ENCODE measurements around the gene APLP1.
"Not testable (repeated sequence)": the region's sequence is repeated elsewhere in the genome, so short reads cannot be mapped to it uniquely, and the experiment has no call there.

The APLP1 gene

GRCh38 chr19:35889370-35890112 lies 21.2 kb downstream of the APLP1 start:
- H3K27me3 ChIP-seq (replicated peaks; ENCODE audit: insufficient read depth, low read length): no peaks in the 10 kb centered on the region
- H3K9ac ChIP-seq (ENCODE audit: low read length): no peak overlapping the region
- TF ChIP-seq EZH2phosphoT487 (IDR thresholded peaks at IDR 0.05; ENCODE audit: low read length): no peak
- TF ChIP-seq EZH2 (optimal IDR thresholded peaks at IDR 0.05; ENCODE audit: low read depth, low read length): no peak
- TF ChIP-seq, protein P1, sequence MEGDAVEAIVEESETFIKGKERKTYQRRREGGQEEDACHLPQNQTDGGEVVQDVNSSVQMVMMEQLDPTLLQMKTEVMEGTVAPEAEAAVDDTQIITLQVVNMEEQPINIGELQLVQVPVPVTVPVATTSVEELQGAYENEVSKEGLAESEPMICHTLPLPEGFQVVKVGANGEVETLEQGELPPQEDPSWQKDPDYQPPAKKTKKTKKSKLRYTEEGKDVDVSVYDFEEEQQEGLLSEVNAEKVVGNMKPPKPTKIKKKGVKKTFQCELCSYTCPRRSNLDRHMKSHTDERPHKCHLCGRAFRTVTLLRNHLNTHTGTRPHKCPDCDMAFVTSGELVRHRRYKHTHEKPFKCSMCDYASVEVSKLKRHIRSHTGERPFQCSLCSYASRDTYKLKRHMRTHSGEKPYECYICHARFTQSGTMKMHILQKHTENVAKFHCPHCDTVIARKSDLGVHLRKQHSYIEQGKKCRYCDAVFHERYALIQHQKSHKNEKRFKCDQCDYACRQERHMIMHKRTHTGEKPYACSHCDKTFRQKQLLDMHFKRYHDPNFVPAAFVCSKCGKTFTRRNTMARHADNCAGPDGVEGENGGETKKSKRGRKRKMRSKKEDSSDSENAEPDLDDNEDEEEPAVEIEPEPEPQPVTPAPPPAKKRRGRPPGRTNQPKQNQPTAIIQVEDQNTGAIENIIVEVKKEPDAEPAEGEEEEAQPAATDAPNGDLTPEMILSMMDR (IDR thresholded peaks at IDR 0.05; ENCODE audit: low read length): no peak
- no peak overlapping the region for H3K27ac ChIP-seq (ENCODE audit: low read length)
- no peaks in the 10 kb centered on the region for H3K9me2 ChIP-seq (replicated peaks; ENCODE audit: insufficient read depth, low read length)
- no peak for DNase-seq
- no peaks in the 10 kb centered on the region for H3K79me2 ChIP-seq (ENCODE audit: low read length)
- no peaks in the 10 kb centered on the region for H3F3A ChIP-seq (ENCODE audit: insufficient read depth, low read length)
- H3K4me1 ChIP-seq (ENCODE audit: low read length): no peaks in the 10 kb centered on the region
- no peak overlapping the region for H2AFZ ChIP-seq (ENCODE audit: low read length)
- no peak overlapping the region for H3K4me2 ChIP-seq (ENCODE audit: low read depth, low read length)
- H3K36me3 ChIP-seq (replicated peaks; ENCODE audit: insufficient read depth, low read length): no peaks in the 10 kb centered on the region
- no peaks in the 10 kb centered on the region for H3K9me3 ChIP-seq (replicated peaks; ENCODE audit: insufficient read depth, low read length)
- H4K20me1 ChIP-seq (ENCODE audit: insufficient read depth, low read length): no peaks in the 10 kb centered on the region
- H3K4me3 ChIP-seq (ENCODE audit: low read length): no peak overlapping the region

DNA sequence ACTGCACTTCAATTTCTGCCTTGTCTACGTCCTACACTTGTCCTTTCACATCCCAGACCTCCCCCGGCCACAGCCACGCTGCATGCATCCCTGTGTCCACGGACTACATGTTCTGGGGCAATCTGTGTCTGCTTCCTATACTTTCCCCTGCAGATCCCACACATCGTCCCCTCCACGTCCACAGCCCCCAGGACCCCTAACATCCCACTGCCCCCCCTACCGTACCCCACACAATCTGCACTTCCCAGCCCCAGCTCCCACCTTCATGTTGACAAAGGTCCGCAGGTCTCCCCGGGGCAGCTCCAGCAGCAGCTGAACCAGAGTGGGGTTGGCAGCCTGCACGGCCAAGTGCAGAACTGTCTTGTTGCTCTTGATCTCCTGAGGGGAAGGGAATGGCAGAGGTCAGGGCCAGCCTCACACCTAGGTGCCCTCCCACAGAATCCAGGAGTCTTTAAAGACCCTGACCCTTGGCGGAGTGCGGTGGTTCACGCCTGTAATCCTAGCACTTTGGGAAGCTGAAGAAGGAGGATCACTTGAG lies 21.8 kb downstream of the APLP1 start:
- DNase-seq: no peak
- H3F3A ChIP-seq (ENCODE audit: insufficient read depth, low read length): no peaks in the 10 kb centered on the region

DNA sequence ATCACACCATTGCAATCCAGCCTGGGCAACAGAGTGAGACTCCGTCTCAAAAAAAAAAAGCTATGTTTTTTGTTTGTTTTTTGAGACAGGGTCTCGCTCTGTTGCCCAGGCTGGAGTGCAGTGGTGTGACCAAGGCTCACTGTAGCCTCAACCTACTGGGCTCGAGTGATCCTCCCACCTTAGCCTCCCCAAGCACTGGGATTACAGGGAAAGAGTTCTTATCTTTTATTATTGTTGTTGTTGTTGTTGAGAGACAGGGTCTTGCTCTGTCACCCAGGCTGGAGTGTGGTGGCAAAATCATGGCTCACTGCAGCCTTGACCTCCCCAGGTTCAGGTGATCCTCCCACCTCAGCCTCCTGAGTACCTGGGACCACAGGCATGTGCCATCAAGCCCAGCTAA lies 23.4 kb downstream of the APLP1 start:
- not testable (repeated sequence) for H3K4me2 ChIP-seq (ENCODE audit: low read depth, low read length); H2AFZ ChIP-seq (ENCODE audit: low read length); H3K27ac ChIP-seq (ENCODE audit: low read length); DNase-seq; H3K36me3 ChIP-seq (replicated peaks; ENCODE audit: insufficient read depth, low read length); H3K79me2 ChIP-seq (ENCODE audit: low read length); H3K9ac ChIP-seq (ENCODE audit: low read length); H4K20me1 ChIP-seq (ENCODE audit: insufficient read depth, low read length); H3K4me1 ChIP-seq (ENCODE audit: low read length); H3K9me2 ChIP-seq (replicated peaks; ENCODE audit: insufficient read depth, low read length); H3F3A ChIP-seq (ENCODE audit: insufficient read depth, low read length); H3K27me3 ChIP-seq (replicated peaks; ENCODE audit: insufficient read depth, low read length); H3K4me3 ChIP-seq (ENCODE audit: low read length); H3K9me3 ChIP-seq (replicated peaks; ENCODE audit: insufficient read depth, low read length)

More for the DNA sequence above, 21.8 kb downstream of the APLP1 start:
- Histone ChIP-seq H3K4me2 (ENCODE audit: low read depth, low read length) (no peak overlapping the region), H4K20me1 (ENCODE audit: insufficient read depth, low read length) (no peaks in the 10 kb centered on the region), H3K4me3 (ENCODE audit: low read length) (no peak overlapping the region), H3K27ac (ENCODE audit: low read length) (no peak overlapping the region), H2AFZ (ENCODE audit: low read length) (no peak overlapping the region), H3K79me2 (ENCODE audit: low read length) (no peaks in the 10 kb centered on the region), H3K9ac (ENCODE audit: low read length) (no peak overlapping the region), H3K4me1 (ENCODE audit: low read length) (no peaks in the 10 kb centered on the region), H3K9me2 (replicated peaks; ENCODE audit: insufficient read depth, low read length) (no peaks in the 10 kb centered on the region), H3K9me3 (replicated peaks; ENCODE audit: insufficient read depth, low read length) (no peaks in the 10 kb centered on the region), H3K36me3 (replicated peaks; ENCODE audit: insufficient read depth, low read length) (no peaks in the 10 kb centered on the region), H3K27me3 (replicated peaks; ENCODE audit: insufficient read depth, low read length) (no peaks in the 10 kb centered on the region)
- TF ChIP-seq, protein P1 (IDR thresholded peaks at IDR 0.05; ENCODE audit: low read length): no peak
- TF ChIP-seq EZH2phosphoT487 (IDR thresholded peaks at IDR 0.05; ENCODE audit: low read length): no peak
- no peak for TF ChIP-seq EZH2 (optimal IDR thresholded peaks at IDR 0.05; ENCODE audit: low read depth, low read length)

DNA sequence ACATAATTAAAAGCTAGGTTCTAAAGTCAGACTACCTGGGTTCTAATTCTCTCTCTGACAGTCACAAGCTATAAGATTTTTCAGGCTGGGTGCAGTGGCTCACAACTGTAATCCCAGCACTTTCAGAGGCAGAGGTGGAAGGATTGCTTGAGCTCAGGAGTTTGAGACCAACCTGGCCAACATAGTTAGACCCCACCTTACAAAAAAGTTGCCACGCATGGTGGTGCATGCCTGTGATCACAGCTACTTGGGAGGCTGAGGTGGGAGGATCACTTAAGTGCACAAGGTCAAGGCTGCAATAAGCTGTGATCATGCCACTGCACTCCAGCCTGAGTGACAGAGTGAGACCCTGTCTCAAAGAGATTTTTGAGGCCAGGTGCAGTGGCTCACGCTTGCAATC lies 26.0 kb downstream of the APLP1 start:
- Histone ChIP-seq H3K4me1 (ENCODE audit: low read length) (peaks cover 5% of the 10 kb centered on the region; the same call in 1 of the 2 replicates), H3K27ac (ENCODE audit: low read length) (no peak overlapping the region), H3K79me2 (ENCODE audit: low read length) (peaks cover 9% of the 10 kb centered on the region; the same call in 1 of the 2 replicates), H3F3A (ENCODE audit: insufficient read depth, low read length) (peaks cover 4% of the 10 kb centered on the region; the same call in 1 of the 2 replicates), H3K9me3 (replicated peaks; ENCODE audit: insufficient read depth, low read length) (no peaks in the 10 kb centered on the region), H3K4me3 (ENCODE audit: low read length) (no peak overlapping the region), H3K27me3 (replicated peaks; ENCODE audit: insufficient read depth, low read length) (no peaks in the 10 kb centered on the region), H3K9me2 (replicated peaks; ENCODE audit: insufficient read depth, low read length) (no peaks in the 10 kb centered on the region), H3K36me3 (replicated peaks; ENCODE audit: insufficient read depth, low read length) (no peaks in the 10 kb centered on the region), H2AFZ (ENCODE audit: low read length) (no peak overlapping the region), H3K4me2 (ENCODE audit: low read depth, low read length) (no peak overlapping the region), H3K9ac (ENCODE audit: low read length) (no peak overlapping the region), H4K20me1 (ENCODE audit: insufficient read depth, low read length) (no peaks in the 10 kb centered on the region)
- TF ChIP-seq EZH2phosphoT487 (IDR thresholded peaks at IDR 0.05; ENCODE audit: low read length): no peak
- TF ChIP-seq EZH2 (optimal IDR thresholded peaks at IDR 0.05; ENCODE audit: low read depth, low read length): no peak
- TF ChIP-seq, protein P1 (IDR thresholded peaks at IDR 0.05; ENCODE audit: low read length): no peak
- no peak for DNase-seq
